ENCODE measurements around the gene NUF2.

The NUF2 gene

DNA sequence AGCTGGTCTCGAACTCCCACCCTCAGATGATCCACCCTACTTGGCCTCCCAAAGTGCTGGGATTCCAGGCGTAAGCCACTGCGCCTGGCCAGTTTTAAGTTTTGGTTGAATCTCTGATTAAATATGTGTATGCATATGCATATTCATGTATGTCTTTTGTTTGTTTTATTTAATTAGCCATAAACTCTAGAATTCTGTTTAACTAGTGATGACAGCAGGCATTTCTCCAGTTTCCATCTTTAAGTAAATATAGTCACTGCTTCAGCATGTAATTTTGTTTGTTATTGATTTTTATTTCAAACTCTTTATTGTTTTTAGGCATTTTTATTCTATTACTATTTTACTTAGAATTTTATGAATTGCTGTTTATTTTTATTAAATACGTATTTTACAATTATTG lies 58.0 kb downstream of the NUF2 start:
- TF ChIP-seq CTCF (conservative IDR thresholded peaks at IDR 0.05; ENCODE audit: low read depth), result no peak
- DNase-seq (ENCODE audit: low spot score), result no peak
- ChIA-PET CTCF (interaction anchor here (0.7 kb wide), 1 partner anchor 57 kb away, joined by 4 read pairs; no protein-coding TSS in a partner anchor), POLR2A (ENCODE audit: low non-redundant PET) (no interaction called here)
- H3K27ac ChIP-seq, result no peak overlapping the region

GRCh38 chr1:163381487-163382184 lies 59.9 kb downstream of the NUF2 start:
- ChIA-PET CTCF (no interaction called here), POLR2A (ENCODE audit: low non-redundant PET) (no interaction called here)
- no peak for DNase-seq (ENCODE audit: low spot score)
- TF ChIP-seq CTCF (conservative IDR thresholded peaks at IDR 0.05; ENCODE audit: low read depth), result no peak
- no peak overlapping the region for H3K27ac ChIP-seq

DNA sequence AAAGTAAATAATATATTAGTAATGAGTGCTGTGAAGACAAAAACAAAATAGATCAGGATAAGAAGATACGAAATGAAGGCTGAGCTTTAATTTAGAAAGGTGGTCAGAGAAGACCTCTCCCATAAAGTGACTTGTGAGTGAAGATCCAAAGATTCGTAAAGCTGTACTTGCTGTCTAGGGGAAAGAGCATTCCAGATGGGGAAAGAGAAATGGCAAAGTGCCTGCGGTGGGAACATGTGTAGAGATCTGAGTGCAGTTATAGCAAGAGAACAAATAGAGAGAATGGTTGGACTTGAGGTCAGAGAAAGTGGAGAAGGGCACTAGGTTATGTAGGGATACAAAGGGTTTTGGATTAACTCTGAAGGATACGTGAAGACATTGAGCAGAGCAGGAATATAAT lies 60.6 kb downstream of the NUF2 start:
- no peak overlapping the region for H3K27ac ChIP-seq
- ChIA-PET CTCF (interaction anchor here (0.5 kb wide), 1 partner anchor 1695 kb away, joined by 3 read pairs; no protein-coding TSS in a partner anchor), POLR2A (ENCODE audit: low non-redundant PET) (no interaction called here)
- DNase-seq (ENCODE audit: low spot score), result no peak
- no peak for TF ChIP-seq CTCF (conservative IDR thresholded peaks at IDR 0.05; ENCODE audit: low read depth)

DNA sequence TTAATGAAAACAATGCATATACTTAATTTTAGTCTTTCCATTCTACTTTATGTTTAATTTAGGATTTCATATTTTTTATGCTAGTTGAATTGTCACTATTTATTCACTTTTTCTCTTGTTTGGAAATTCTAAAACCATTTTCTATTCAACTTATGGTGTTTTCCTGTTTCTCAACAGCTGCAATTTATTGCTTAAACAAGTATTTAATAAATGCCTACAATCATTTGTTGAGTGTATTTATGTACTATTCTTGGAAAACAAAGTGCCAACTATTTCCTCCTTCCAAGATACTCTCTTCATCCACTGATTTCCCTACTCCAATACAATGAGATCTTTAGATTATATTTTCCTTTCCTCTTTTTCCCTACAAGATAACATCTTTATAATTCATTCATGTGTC lies 65.4 kb downstream of the NUF2 start:
- DNase-seq (ENCODE audit: low spot score), result no peak
- CTCF ChIA-PET, result no interaction called here
- TF ChIP-seq CTCF (conservative IDR thresholded peaks at IDR 0.05; ENCODE audit: low read depth), result no peak
- H3K27ac ChIP-seq, result no peak overlapping the region
- POLR2A ChIA-PET (ENCODE audit: low non-redundant PET), result no interaction called here

DNA sequence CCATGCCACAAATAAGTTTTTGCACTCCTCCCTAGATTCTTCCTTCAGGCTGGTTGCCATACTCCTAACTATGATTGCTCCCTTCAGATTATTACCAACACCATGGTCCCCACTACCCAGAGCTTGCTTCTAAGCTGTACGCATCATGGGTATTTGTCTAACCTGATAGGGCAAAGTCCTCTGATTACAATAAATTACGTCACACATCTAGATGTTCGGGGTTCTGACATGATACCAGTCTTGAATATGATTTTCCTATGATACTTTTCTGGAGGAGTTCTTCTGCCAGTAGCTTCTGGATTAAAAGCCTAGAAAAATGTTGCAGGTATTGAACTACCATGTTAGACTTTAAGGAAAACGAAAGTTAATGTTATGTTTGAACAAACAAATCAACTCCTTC lies 67.2 kb downstream of the NUF2 start:
- ChIA-PET POLR2A (ENCODE audit: low non-redundant PET) (no interaction called here), CTCF (no interaction called here)
- no peak for DNase-seq (ENCODE audit: low spot score)
- no peak overlapping the region for H3K27ac ChIP-seq
- no peak for TF ChIP-seq CTCF (conservative IDR thresholded peaks at IDR 0.05; ENCODE audit: low read depth)

GRCh38 chr1:163395790-163396189 lies 74.0 kb downstream of the NUF2 start:
- DNase-seq (ENCODE audit: low spot score), result no peak
- TF ChIP-seq CTCF (conservative IDR thresholded peaks at IDR 0.05; ENCODE audit: low read depth), result no peak
- ChIA-PET POLR2A (ENCODE audit: low non-redundant PET) (no interaction called here), CTCF (no interaction called here)
- H3K27ac ChIP-seq, result no peak overlapping the region
